Measurements from ENCODE around the gene CAMSAP2.

Gene CAMSAP2

GRCh38 chr1:200737647-200738291 is 924 bp upstream of the CAMSAP2 start:
- no peak for DNase-seq (ENCODE audit: low read depth)
- H3K4me3 ChIP-seq (replicated peaks; ENCODE audit: low read depth, low read length): peak overlapping the region; percentile 47
- TF ChIP-seq CTCF (IDR thresholded peaks at IDR 0.05; ENCODE audit: low read length, missing control alignments): no peak

- no peak for TF ChIP-seq CTCF (IDR thresholded peaks at IDR 0.05; ENCODE audit: low read length, missing control alignments)
Observed at GRCh38 chr1:200738949-200739651, 407 bp downstream of the CAMSAP2 start.

DNA sequence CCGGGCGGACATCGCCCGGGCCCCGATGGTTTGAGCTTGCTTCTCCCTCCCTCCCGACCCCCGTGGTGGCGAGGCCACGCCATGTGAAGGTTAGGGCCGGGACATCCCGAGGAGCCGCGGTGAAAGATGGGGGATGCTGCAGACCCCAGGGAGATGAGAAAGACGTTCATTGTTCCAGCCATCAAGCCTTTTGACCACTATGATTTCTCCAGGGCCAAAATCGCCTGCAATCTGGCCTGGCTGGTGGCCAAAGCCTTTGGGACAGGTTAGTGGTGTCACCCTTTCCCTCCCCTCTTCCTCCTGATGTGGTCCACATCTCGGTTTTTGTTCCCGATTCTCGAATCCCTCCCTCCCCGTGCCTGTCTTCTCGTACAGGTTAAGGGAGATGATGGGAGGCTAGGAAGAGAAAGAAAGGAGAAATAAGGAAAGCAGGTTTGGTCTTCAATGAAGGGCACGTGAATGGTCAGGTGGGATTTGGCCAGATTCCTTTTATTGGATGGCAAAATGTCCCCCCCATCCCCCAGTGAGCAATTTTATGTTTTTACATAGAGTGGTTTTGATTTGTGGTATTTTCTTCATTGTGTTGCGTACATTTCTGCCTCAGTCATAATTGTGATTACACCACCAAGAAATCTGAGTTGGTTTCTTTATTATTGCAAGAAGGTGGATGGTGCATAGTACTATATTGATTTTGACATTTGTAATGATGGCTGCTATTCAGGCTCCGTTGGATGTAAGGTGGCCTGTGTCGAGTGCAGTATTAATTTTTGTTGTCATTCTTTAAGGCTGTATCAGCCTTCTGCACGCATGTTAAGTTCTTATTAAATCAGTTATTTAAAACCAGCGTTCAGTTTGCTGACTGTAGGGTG is 1.2 kb downstream of the CAMSAP2 start:
- no peak for TF ChIP-seq CTCF (IDR thresholded peaks at IDR 0.05; ENCODE audit: low read length, missing control alignments)
- no peak for DNase-seq (ENCODE audit: low read depth)
- H3K4me3 ChIP-seq (replicated peaks; ENCODE audit: low read depth, low read length): peak overlapping the region; percentile 72

More at GRCh38 chr1:200738949-200739651, 407 bp downstream of the CAMSAP2 start:
- DNase-seq (ENCODE audit: low read depth): peak; percentile 86
- peak overlapping the region; percentile 72 for H3K4me3 ChIP-seq (replicated peaks; ENCODE audit: low read depth, low read length)

- no peak for TF ChIP-seq CTCF (IDR thresholded peaks at IDR 0.05; ENCODE audit: low read length, missing control alignments)
- H3K4me3 ChIP-seq (replicated peaks; ENCODE audit: low read depth, low read length): peak overlapping the region; percentile 72
- peak; percentile 33 for DNase-seq (ENCODE audit: low read depth)
Observed at GRCh38 chr1:200740571-200741208, 2.0 kb downstream of the CAMSAP2 start.

DNA sequence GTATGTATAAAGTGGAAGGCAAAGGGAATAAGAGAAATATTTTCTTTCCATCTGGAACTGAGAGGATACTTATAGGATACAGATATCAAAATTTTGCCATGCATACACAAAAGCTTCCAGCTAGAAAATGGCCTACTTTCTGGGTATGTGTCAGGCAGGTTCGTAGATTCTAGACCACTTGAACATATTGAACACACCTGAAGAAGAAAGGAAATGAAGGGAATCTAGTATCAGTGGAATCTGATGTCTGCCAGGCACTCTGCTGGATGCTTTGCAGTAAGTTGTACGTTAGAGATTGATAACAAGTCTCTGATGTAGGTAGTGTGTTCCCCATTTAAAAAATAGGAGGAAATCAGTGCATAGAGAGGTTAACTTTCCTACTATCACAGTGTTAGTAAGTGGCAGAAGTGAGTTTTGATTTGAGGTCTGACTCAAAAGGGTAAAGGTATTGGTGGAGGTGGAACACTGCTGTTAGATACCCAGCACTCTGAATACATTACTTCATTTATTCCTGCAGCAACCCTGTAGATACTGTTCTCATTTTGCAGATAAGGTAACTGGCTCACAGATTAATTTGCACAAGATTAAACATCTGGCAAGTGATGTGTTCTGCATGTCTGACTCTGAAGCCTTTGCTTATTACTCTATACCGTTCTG is 3.0 kb downstream of the CAMSAP2 start:
- peak overlapping the region; percentile 72 for H3K4me3 ChIP-seq (replicated peaks; ENCODE audit: low read depth, low read length)
- no peak for DNase-seq (ENCODE audit: low read depth)
- TF ChIP-seq CTCF (IDR thresholded peaks at IDR 0.05; ENCODE audit: low read length, missing control alignments): no peak

GRCh38 chr1:200744143-200744542 is 5.5 kb downstream of the CAMSAP2 start:
- no peak overlapping the region for H3K4me3 ChIP-seq (replicated peaks; ENCODE audit: low read depth, low read length)
- DNase-seq (ENCODE audit: low read depth): no peak
- no peak for TF ChIP-seq CTCF (IDR thresholded peaks at IDR 0.05; ENCODE audit: low read length, missing control alignments)
